ENCODE results near the gene PTGES3. TPM values are rescaled to one million over a fixed set of nuclear protein-coding genes. Genes with fewer than 3 reads are reported as not detected.

The PTGES3 gene
- total RNA-seq, 4 donors from 2014 or later, result 51.7 to 71.2 (median 69.9) TPM

GRCh38 chr12:56633468-56634241 lies 54.4 kb downstream of the PTGES3 start:
- WGBS, result 30% methylated on average over 12 of the region's 12 CpGs
- Histone ChIP-seq H3K27me3 (no peaks in the 10 kb centered on the region), H3K27ac (peak overlapping the region; percentile 90), H3K36me3 (peaks cover 12% of the 10 kb centered on the region), H3K4me1 (peaks cover 71% of the 10 kb centered on the region), H3K4me3 (peak overlapping the region; percentile 77), H3K9me3 (no peaks in the 10 kb centered on the region)
- TF ChIP-seq EP300 (IDR thresholded peaks at IDR 0.05), result no peak
- TF ChIP-seq POLR2AphosphoS5 (IDR thresholded peaks at IDR 0.05), result no peak
- TF ChIP-seq POLR2A (IDR thresholded peaks at IDR 0.05), result no peak
- DNase-seq (ENCODE audit: low spot score in 2 of 2), result no peak

GRCh38 chr12:56632701-56633467 lies 55.2 kb downstream of the PTGES3 start:
- DNase-seq (ENCODE audit: low spot score in 2 of 2), result no peak
- no peaks in the 10 kb centered on the region for H3K27me3 ChIP-seq
- TF ChIP-seq POLR2A (IDR thresholded peaks at IDR 0.05), result no peak
- no peak for TF ChIP-seq POLR2AphosphoS5 (IDR thresholded peaks at IDR 0.05)
- TF ChIP-seq, protein P1, sequence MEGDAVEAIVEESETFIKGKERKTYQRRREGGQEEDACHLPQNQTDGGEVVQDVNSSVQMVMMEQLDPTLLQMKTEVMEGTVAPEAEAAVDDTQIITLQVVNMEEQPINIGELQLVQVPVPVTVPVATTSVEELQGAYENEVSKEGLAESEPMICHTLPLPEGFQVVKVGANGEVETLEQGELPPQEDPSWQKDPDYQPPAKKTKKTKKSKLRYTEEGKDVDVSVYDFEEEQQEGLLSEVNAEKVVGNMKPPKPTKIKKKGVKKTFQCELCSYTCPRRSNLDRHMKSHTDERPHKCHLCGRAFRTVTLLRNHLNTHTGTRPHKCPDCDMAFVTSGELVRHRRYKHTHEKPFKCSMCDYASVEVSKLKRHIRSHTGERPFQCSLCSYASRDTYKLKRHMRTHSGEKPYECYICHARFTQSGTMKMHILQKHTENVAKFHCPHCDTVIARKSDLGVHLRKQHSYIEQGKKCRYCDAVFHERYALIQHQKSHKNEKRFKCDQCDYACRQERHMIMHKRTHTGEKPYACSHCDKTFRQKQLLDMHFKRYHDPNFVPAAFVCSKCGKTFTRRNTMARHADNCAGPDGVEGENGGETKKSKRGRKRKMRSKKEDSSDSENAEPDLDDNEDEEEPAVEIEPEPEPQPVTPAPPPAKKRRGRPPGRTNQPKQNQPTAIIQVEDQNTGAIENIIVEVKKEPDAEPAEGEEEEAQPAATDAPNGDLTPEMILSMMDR (IDR thresholded peaks at IDR 0.05), result no peak
- no peak for TF ChIP-seq EP300 (IDR thresholded peaks at IDR 0.05)
- no peaks in the 10 kb centered on the region for H3K9me3 ChIP-seq
- H3K27ac ChIP-seq, result peak overlapping the region; percentile 90
- H3K36me3 ChIP-seq, result peaks cover 5% of the 10 kb centered on the region
- H3K4me1 ChIP-seq, result peaks cover 78% of the 10 kb centered on the region
- H3K4me3 ChIP-seq, result peak overlapping the region; percentile 77
- 42% methylated on average over 4 of the region's 4 CpGs for WGBS

- no peaks in the 10 kb centered on the region for H3K27me3 ChIP-seq
- 4% methylated on average over 12 of the region's 13 CpGs for WGBS
- H3K36me3 ChIP-seq, result no peaks in the 10 kb centered on the region
- peak; percentile 83 to 86 for DNase-seq (ENCODE audit: low spot score in 2 of 2)
- TF ChIP-seq POLR2A (IDR thresholded peaks at IDR 0.05) (no peak), POLR2AphosphoS5 (IDR thresholded peaks at IDR 0.05) (no peak), EP300 (IDR thresholded peaks at IDR 0.05) (no peak)
- TF ChIP-seq, protein P1 (IDR thresholded peaks at IDR 0.05), result no peak
- H3K27ac ChIP-seq, result peak overlapping the region; percentile 90
- no peaks in the 10 kb centered on the region for H3K9me3 ChIP-seq
- H3K4me3 ChIP-seq, result peak overlapping the region; percentile 77
- peaks cover 78% of the 10 kb centered on the region for H3K4me1 ChIP-seq
Observed at GRCh38 chr12:56631790-56632700, 56.0 kb downstream of the PTGES3 start.

- 0% methylated on average over 20 of the region's 31 CpGs for WGBS
- H3K4me3 ChIP-seq, result peak within 1 kb of the TSS; percentile 100
- H3K36me3 ChIP-seq, result peaks cover 1% of the 10 kb centered on the region
- peaks cover 74% of the 10 kb centered on the region for H3K4me1 ChIP-seq
- peak within 1 kb of the TSS; percentile 98 for H3K27ac ChIP-seq
- no peaks in the 10 kb centered on the region for H3K27me3 ChIP-seq
- TF ChIP-seq POLR2AphosphoS5 (IDR thresholded peaks at IDR 0.05), result peak in 1 of 3 donors; percentile 22
- no peak for TF ChIP-seq EP300 (IDR thresholded peaks at IDR 0.05)
- no peaks in the 10 kb centered on the region for H3K9me3 ChIP-seq
- DNase-seq (ENCODE audit: low spot score in 2 of 2), result peak; percentile 92 to 96
Observed at GRCh38 chr12:56630180-56630632, 57.9 kb downstream of the PTGES3 start, which contains the start of gene BAZ2A. TSS of gene BAZ2A (minus strand) at chr12:56630326. CDS start at chr12:56617530, 12,796 bp downstream.

DNA sequence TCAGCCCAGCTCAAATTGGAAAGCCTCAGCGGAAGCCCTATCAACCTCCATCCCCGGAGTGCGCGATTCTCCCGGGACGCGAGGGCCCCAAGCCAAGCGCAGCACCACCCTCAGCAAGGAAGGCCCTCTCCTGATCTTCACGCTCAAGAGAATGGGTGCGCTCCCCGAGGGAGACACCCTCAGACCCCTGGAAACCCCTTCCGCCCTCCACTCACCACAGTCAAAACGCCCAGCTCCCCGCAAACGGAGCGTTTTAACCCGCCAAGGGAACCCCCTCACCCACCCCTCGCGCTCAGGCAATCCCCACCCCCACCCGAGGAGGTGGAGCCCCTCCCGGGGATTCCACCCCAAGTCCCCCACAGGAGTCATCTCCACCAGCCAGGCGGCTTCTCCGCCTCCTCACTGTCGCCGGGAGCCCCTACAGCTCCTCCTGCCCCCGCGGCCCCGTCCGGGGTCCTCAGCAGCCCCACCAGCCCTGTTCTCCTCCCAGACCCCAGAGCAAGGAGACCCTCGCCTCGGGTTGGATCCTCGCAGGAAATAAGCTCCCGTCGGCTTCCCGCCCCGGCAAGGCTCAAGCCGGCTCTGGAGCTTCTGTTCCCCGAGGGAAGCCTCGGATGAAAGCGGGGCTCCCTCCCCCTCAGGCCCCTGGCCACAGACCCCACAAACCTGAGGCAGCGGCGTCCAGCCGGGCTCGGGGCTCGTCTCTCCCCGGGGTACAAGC lies 58.5 kb downstream of the PTGES3 start:
- no peaks in the 10 kb centered on the region for H3K9me3 ChIP-seq
- peak overlapping the region; percentile 100 for H3K4me3 ChIP-seq
- H3K4me1 ChIP-seq, result peaks cover 75% of the 10 kb centered on the region
- no peak for TF ChIP-seq POLR2A (IDR thresholded peaks at IDR 0.05)
- no peak for TF ChIP-seq EP300 (IDR thresholded peaks at IDR 0.05)
- TF ChIP-seq, protein P1 (IDR thresholded peaks at IDR 0.05), result no peak
- TF ChIP-seq POLR2AphosphoS5 (IDR thresholded peaks at IDR 0.05), result no peak
- H3K27ac ChIP-seq, result peak overlapping the region; percentile 98
- DNase-seq (ENCODE audit: low spot score in 2 of 2), result peak in 1 of 2 donors; percentile 71
- peaks cover 3% of the 10 kb centered on the region for H3K36me3 ChIP-seq
- whole genome bisulfite sequencing, result 0% methylated on average over 26 of the region's 46 CpGs
- H3K27me3 ChIP-seq, result no peaks in the 10 kb centered on the region
